ENCODE measurements around the gene RETREG3.

- TF ChIP-seq, protein P1, sequence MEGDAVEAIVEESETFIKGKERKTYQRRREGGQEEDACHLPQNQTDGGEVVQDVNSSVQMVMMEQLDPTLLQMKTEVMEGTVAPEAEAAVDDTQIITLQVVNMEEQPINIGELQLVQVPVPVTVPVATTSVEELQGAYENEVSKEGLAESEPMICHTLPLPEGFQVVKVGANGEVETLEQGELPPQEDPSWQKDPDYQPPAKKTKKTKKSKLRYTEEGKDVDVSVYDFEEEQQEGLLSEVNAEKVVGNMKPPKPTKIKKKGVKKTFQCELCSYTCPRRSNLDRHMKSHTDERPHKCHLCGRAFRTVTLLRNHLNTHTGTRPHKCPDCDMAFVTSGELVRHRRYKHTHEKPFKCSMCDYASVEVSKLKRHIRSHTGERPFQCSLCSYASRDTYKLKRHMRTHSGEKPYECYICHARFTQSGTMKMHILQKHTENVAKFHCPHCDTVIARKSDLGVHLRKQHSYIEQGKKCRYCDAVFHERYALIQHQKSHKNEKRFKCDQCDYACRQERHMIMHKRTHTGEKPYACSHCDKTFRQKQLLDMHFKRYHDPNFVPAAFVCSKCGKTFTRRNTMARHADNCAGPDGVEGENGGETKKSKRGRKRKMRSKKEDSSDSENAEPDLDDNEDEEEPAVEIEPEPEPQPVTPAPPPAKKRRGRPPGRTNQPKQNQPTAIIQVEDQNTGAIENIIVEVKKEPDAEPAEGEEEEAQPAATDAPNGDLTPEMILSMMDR (IDR thresholded peaks at IDR 0.05) = no peak
- TF ChIP-seq POLR2A (IDR thresholded peaks at IDR 0.05) (no peak), EP300 (IDR thresholded peaks at IDR 0.05) (no peak)
These were observed 67.9 kb downstream of the RETREG3 start for GRCh38 chr17:42541041-42541833.

Data from suprapubic skin (tissue), 3 donors.